GM12878 (cell line): ENCODE data around the gene ADAM15. TPM values are rescaled to one million over a fixed set of nuclear protein-coding genes. Genes with fewer than 3 reads are reported as not detected.

Experiments used
- ATAC-seq: fragments of 200-7000 bp; cut with Tn5 transposase; 3 replicates; pipeline ENCODE4 v1.9.1; 2020; ENCODE audit warnings: mild to moderate bottlenecking, moderate library complexity
- BruUV-seq: library from RNA; stranded (reverse); fragments of 400-500 nt; replicated peaks from 2 replicates; lab custom pipeline; 2021; lab: Mats Ljungman, UMichigan
- CTCF ChIA-PET: fragments of 300-600 bp; sonication (Branson Sonifier 250); formaldehyde crosslinking; extraction: SDS; loops from one replicate; lab custom pipeline; 2021; ENCODE audit warnings: inconsistent platforms; lab: Yijun Ruan, JAX
- POLR2A ChIA-PET: fragments of 350-600 bp; formaldehyde crosslinking; extraction: SDS; loops from one replicate; lab custom pipeline; 2021; ENCODE audit warnings: inconsistent platforms; lab: Charles Lee
- RAD21 ChIA-PET: fragments of 300-600 bp; sonication (Branson Sonifier 250); formaldehyde crosslinking; loops from one replicate; lab custom pipeline; 2023; ENCODE audit warnings: antibody characterized with exemption; ENCODE audit not compliant: unreplicated experiment; lab: Charles Lee
- SMC1A ChIA-PET: fragments of 300-600 bp; sonication (Branson Sonifier 250); formaldehyde crosslinking; loops from one replicate; lab custom pipeline; 2023; ENCODE audit not compliant: unreplicated experiment, uncharacterized antibody; lab: Charles Lee
- DNase-seq: peaks from one replicate; pipeline ENCODE4 v3.0.0-alpha.2; 2011; ENCODE audit warnings: low read depth, low spot score
- FAIRE-seq: peaks from 3 replicates; lab custom pipeline; 2011; peaks lifted over from hg19 to GRCh38; lab: Jason Lieb, UNC
- H2AFZ ChIP-seq: 2 replicates; pipeline ENCODE4 v1.6.0; 2011; ENCODE audit warnings: low read depth, low read length, control low read depth; ENCODE audit not compliant: control insufficient read depth
- H3K27ac ChIP-seq: 2 replicates; pipeline ENCODE4 v1.5.1; 2011; ENCODE audit warnings: control low read depth; ENCODE audit not compliant: control insufficient read depth, insufficient read depth
- H3K27me3 ChIP-seq, 2 experiments: replicated peaks in 1 of 2; 2 replicates each; pipeline versions ENCODE4 v1.6.0 to v1.6.1; 2011; ENCODE audit warnings: low read length in 1 of 2; ENCODE audit not compliant: control insufficient read depth in 2 of 2, insufficient read depth in 2 of 2
- H3K36me3 ChIP-seq, 2 experiments: 2 replicates each; pipeline ENCODE4 v1.5.1; 2011; ENCODE audit warnings: low read length in 1 of 2; ENCODE audit not compliant: control insufficient read depth in 2 of 2, insufficient read depth in 2 of 2
- H3K4me1 ChIP-seq: 2 replicates; pipeline ENCODE4 v1.6.1; 2011; ENCODE audit warnings: mild to moderate bottlenecking, low read length, moderate library complexity, mixed read lengths; ENCODE audit not compliant: control insufficient read depth, insufficient read depth
- H3K4me2 ChIP-seq: 2 replicates; pipeline ENCODE4 v1.6.0; 2011; ENCODE audit warnings: control low read depth; ENCODE audit not compliant: control insufficient read depth, insufficient read depth
- H3K4me3 ChIP-seq: fragments of 200-600 bp; sonication (generic); 2 replicates; pipeline ENCODE4 v1.5.1; 2016
- H3K79me2 ChIP-seq: 2 replicates; pipeline ENCODE4 v1.6.0; 2011; ENCODE audit warnings: low read length; ENCODE audit not compliant: control insufficient read depth, insufficient read depth
- H3K9ac ChIP-seq: 2 replicates; pipeline ENCODE4 v1.8.0; 2011; ENCODE audit warnings: low read length, control low read depth, mixed read lengths; ENCODE audit not compliant: control insufficient read depth, insufficient read depth
- H3K9me3 ChIP-seq: replicated peaks from 3 replicates; pipeline ENCODE4 v1.5.1; 2011; ENCODE audit warnings: mild to moderate bottlenecking, low read length; ENCODE audit not compliant: control insufficient read depth, insufficient read depth
- H4K20me1 ChIP-seq: 2 replicates; pipeline ENCODE4 v1.6.0; 2011; ENCODE audit not compliant: control insufficient read depth, insufficient read depth
- CEBPB ChIP-seq, 2 experiments: fragments of 150-350 bp in 1 of 2; IDR thresholded peaks; 2 replicates each; pipeline ENCODE4 v1.6.1; 2012 to 2014; ENCODE audit warnings: low read depth in 2 of 2, low read length in 2 of 2, borderline replicate concordance in 1 of 2, inconsistent platforms in 1 of 2
- CHD4 ChIP-seq: fragments of 200-600 bp; sonication (generic); IDR thresholded peaks from 2 replicates; pipeline ENCODE4 v1.6.1; 2016; ENCODE audit warnings: mild to moderate bottlenecking
- DPF2 ChIP-seq: fragments of 450-650 bp; IDR thresholded peaks from 2 replicates; pipeline ENCODE4 v1.6.1; 2017; ENCODE audit warnings: mild to moderate bottlenecking
- EGR1 ChIP-seq, 2 experiments: IDR thresholded peaks; 1 replicate in 1 of 2; 2 replicates in 1 of 2; pipeline ENCODE4 v1.6.1; 2011 to 2012; ENCODE audit warnings: low read depth in 2 of 2, low read length in 2 of 2, borderline replicate concordance in 1 of 2, mild to moderate bottlenecking in 1 of 2, moderate library complexity in 1 of 2
- HDAC2 ChIP-seq: fragments of 200-600 bp; sonication (generic); IDR thresholded peaks from 2 replicates; pipeline ENCODE4 v1.6.1; 2017
- IRF4 ChIP-seq: IDR thresholded peaks from 2 replicates; pipeline ENCODE4 v1.6.1; 2011; ENCODE audit warnings: low read depth, low read length
- NR2C2 ChIP-seq: IDR thresholded peaks from 2 replicates; pipeline ENCODE4 v1.6.1; 2011; ENCODE audit warnings: borderline replicate concordance, low read depth; ENCODE audit not compliant: control insufficient read depth, insufficient read length
- PML ChIP-seq: IDR thresholded peaks from 2 replicates; pipeline ENCODE4 v1.6.1; 2012; ENCODE audit warnings: low read length, inconsistent platforms
- SP1 ChIP-seq: IDR thresholded peaks from one replicate; pipeline ENCODE4 v1.6.1; 2011; ENCODE audit warnings: low read depth, low read length
- ZNF274 ChIP-seq: IDR thresholded peaks from one replicate; pipeline ENCODE4 v1.8.0; 2011; ENCODE audit not compliant: insufficient read length, insufficient read depth
- WGBS: methylation state at CpG from one replicate; pipeline ENCODE4 v1.1.6; 2016; ENCODE audit warnings: low lambda C conversion rate; ENCODE audit not compliant: insufficient replicate concordance, insufficient coverage; ENCODE audit errors: missing lambda C conversion rate; 5-methylcytosine and 5-hydroxymethylcytosine counted together
- in situ Hi-C: fragments of 300-500 bp; cut with MboI; formaldehyde crosslinking; loops from 9 replicates; pipeline ENCODE4 v1.14.3; 2018; ENCODE audit warnings: mixed read lengths
- intact Hi-C: fragments of 100-400 bp; cut with micrococcal nuclease; formaldehyde crosslinking; loops from one replicate; pipeline ENCODE4 v1.14.2; 2022; ENCODE audit not compliant: unreplicated experiment
- polyA plus RNA-seq, 11 experiments: library from polyadenylated mRNA; depleted of rRNA in 4 of 11; unstranded in 6 of 11; stranded (reverse) in 5 of 11; fragments of >200 nt; fragmentation: Nextera tagmentation in 4 of 11; fragmentation: Illumina TruSeq in 1 of 11; extraction: Ambion mirVana in 4 of 11; extraction: Trizol in 1 of 11; gene quantifications; 1 replicate in 1 of 11; 2 replicates in 10 of 11; pipeline versions ENCODE4 v1.2.1 to v1.2.3, GENCODE V29; 2011 to 2016; ENCODE audit warnings: inconsistent platforms in 2 of 11, missing spikeins in 2 of 11, low read depth in 1 of 11
- total RNA-seq, 4 experiments: library from RNA; depleted of rRNA in 3 of 4; stranded (reverse); fragments of >200 nt in 3 of 4; fragmentation: Illumina TruSeq in 1 of 4; extraction: Trizol in 1 of 4; gene quantifications; 2 replicates each; pipeline versions ENCODE4 v1.2.1 to v1.2.3, GENCODE V29; 2013 to 2021
- TF ChIP-seq, protein P1 (sequence below): fragments of 450-650 bp; IDR thresholded peaks from 2 replicates; pipeline ENCODE4 v1.6.1; 2017; ENCODE audit warnings: borderline replicate concordance

ADAM15 gene
- total and polyA plus RNA-seq, 10 of the 15 experiments (the other 5 are each of a cell fraction or from before 2014, with no cell fraction given), result 0.29 to 38.8 (median 14.7) TPM

DNA sequence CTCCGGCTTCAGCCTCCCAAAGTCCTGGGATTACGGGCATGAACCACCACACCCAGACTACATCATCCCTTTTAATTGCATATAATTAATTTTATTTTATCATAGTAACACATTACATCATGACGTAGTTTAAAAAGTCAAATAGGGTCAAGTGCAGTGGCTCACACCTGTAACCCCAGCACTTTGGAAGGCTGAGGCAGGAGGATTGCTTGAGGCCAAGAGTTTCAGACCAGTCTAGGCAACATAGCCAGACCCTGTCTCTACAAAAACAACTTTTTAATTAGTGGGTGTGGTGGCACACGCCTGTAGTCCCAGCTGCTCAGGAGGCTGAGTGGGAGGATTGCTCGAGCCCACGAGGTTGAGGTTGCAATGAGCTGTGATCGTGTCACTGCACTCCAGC is 48.2 kb downstream of the ADAM15 start:
- in situ Hi-C loops, result no loop called here
- 25% methylated on average over 7 of the region's 7 CpGs for WGBS
- SMC1A ChIA-PET, result no interaction called here
- intact Hi-C loops, result no loop called here
- TF ChIP-seq CHD4 (no peak), EGR1 (IDR thresholded peaks at IDR 0.05; ENCODE audit: borderline replicate concordance in 1 of 2, low read depth in 2 of 2, low read length in 2 of 2) (no peak), ZNF274 (no peak), DPF2 (no peak), HDAC2 (no peak), SP1 (no peak), CEBPB (IDR thresholded peaks at IDR 0.05; ENCODE audit: borderline replicate concordance in 1 of 2, low read depth in 2 of 2, low read length in 2 of 2) (no peak), PML (no peak), NR2C2 (no peak), IRF4 (no peak)
- TF ChIP-seq, protein P1, sequence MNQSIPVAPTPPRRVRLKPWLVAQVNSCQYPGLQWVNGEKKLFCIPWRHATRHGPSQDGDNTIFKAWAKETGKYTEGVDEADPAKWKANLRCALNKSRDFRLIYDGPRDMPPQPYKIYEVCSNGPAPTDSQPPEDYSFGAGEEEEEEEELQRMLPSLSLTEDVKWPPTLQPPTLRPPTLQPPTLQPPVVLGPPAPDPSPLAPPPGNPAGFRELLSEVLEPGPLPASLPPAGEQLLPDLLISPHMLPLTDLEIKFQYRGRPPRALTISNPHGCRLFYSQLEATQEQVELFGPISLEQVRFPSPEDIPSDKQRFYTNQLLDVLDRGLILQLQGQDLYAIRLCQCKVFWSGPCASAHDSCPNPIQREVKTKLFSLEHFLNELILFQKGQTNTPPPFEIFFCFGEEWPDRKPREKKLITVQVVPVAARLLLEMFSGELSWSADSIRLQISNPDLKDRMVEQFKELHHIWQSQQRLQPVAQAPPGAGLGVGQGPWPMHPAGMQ, result no peak
- TF ChIP-seq, all 136 proteins: peak for 0
- H3K4me3 ChIP-seq, result no peak overlapping the region
- RAD21 ChIA-PET, result interaction anchor here (0.7 kb wide), 1 partner anchor 8 kb away, joined by 5 read pairs; no protein-coding TSS in a partner anchor
- no peak for FAIRE-seq
- DNase-seq, result no peak
- H3K9me3 ChIP-seq, result no peaks in the 10 kb centered on the region
- CTCF ChIA-PET, result interaction anchor here (1.6 to 6.6 kb wide), 5 partner anchors 9 to 74 kb away, joined by 3 to 89 read pairs (median 9); partner anchors contain the start of gene KRTCAP2
- no peak overlapping the region for H2AFZ ChIP-seq
- H3K4me2 ChIP-seq, result no peak overlapping the region
- H3K36me3 ChIP-seq, result no peaks in the 10 kb centered on the region
- no peak overlapping the region for H3K9ac ChIP-seq
- no peak for ATAC-seq
- no peaks in the 10 kb centered on the region for H3K79me2 ChIP-seq
- H4K20me1 ChIP-seq, result no peaks in the 10 kb centered on the region
- no peaks in the 10 kb centered on the region for H3K4me1 ChIP-seq
- H3K27ac ChIP-seq, result no peak overlapping the region
- POLR2A ChIA-PET, result no interaction called here
- BruUV-seq, result no TSS peak
- no peaks in the 10 kb centered on the region for H3K27me3 ChIP-seq
